ENCODE measurements around the gene GRAMD2B. TPM values are rescaled to one million over a fixed set of nuclear protein-coding genes. Genes with fewer than 3 reads are reported as not detected.

GRAMD2B gene
- total and polyA plus RNA-seq, 2 experiments from 2014 or later = 90.4 to 128 TPM

DNA sequence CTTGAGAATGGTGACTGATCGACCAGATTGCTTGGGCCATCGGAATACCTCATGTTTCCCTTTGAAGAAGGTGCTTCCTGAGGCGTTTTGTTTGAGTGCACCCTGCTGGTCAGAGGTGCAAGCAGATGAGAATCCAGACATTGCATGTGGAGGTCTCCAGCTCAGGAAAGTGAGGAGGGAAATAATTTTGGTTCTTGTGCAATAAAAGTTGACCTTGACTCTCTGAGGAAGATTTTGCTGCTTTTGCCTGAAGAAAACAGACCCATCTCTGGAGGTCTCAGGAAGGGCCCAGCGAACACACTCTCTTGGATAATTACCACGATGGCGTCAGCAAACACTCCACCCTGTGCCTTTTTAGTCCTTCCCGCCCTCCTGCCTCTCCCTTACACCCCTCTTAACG lies 69.7 kb downstream of the GRAMD2B start:
- H3K4me2 ChIP-seq (ENCODE audit: unreplicated experiment) = no peak overlapping the region
- H3F3A ChIP-seq (ENCODE audit: insufficient read depth) = peaks cover 79% of the 10 kb centered on the region
- H3K36me3 ChIP-seq (ENCODE audit: low read depth) = peaks cover 94% of the 10 kb centered on the region
- in situ Hi-C loops (cut with MboI) = no loop called here
- H3K4me3 ChIP-seq = no peak overlapping the region
- no peaks in the 10 kb centered on the region for H4K20me1 ChIP-seq (ENCODE audit: insufficient read depth)
- no peak overlapping the region for H3K27ac ChIP-seq
- H3K27me3 ChIP-seq (replicated peaks; ENCODE audit: insufficient read depth) = no peaks in the 10 kb centered on the region
- no peak overlapping the region for H3K9ac ChIP-seq
- DNase-seq = no peak
- no peaks in the 10 kb centered on the region for H3K9me2 ChIP-seq (ENCODE audit: insufficient read depth)
- no peaks in the 10 kb centered on the region for H3K79me2 ChIP-seq (ENCODE audit: insufficient read depth)
- H3K9me3 ChIP-seq (ENCODE audit: low read depth) = no peaks in the 10 kb centered on the region
- TF ChIP-seq EZH2phosphoT487 (IDR thresholded peaks at IDR 0.05; ENCODE audit: insufficient read depth, low read depth) (no peak), EZH2 (IDR thresholded peaks at IDR 0.05; ENCODE audit: insufficient read depth, poor library complexity, severe bottlenecking) (no peak)
- H3K4me1 ChIP-seq (ENCODE audit: insufficient read depth) = peaks cover 15% of the 10 kb centered on the region
- 91% methylated on average over 8 of the region's 8 CpGs for WGBS, 2 experiments (ENCODE audit: low coverage in 1 of 2, low lambda C conversion rate in 2 of 2, missing lambda C conversion rate in 2 of 2)
- H2AFZ ChIP-seq = no peak overlapping the region

DNA sequence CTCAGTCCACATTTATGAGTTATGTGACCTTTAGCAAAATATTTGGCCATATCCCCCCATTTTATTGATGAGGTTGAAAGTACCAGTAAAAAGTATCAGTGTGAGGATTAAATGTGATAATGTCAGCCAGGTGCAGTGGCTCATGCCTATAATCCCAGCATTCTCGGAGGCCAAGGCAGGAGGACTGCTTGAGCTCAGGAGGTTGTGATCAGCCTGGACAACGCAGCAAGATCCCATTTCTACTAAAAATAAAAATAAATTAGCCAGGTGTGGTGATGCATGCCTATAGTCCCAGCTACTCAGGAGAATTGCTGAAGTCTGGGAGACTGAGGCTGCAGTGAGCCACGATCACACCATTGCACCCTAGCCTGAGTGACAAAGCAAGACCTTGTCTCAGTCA lies 71.2 kb downstream of the GRAMD2B start:
- Histone ChIP-seq H3K9me3 (ENCODE audit: low read depth) (no peaks in the 10 kb centered on the region), H3K27me3 (replicated peaks; ENCODE audit: insufficient read depth) (no peaks in the 10 kb centered on the region), H3K9me2 (ENCODE audit: insufficient read depth) (no peaks in the 10 kb centered on the region), H3K9ac (no peak overlapping the region), H3K36me3 (ENCODE audit: low read depth) (peaks cover 80% of the 10 kb centered on the region), H3K4me1 (ENCODE audit: insufficient read depth) (peaks cover 14% of the 10 kb centered on the region), H2AFZ (no peak overlapping the region), H3K4me3 (no peak overlapping the region), H4K20me1 (ENCODE audit: insufficient read depth) (no peaks in the 10 kb centered on the region), H3K4me2 (ENCODE audit: unreplicated experiment) (no peak overlapping the region), H3F3A (ENCODE audit: insufficient read depth) (peaks cover 79% of the 10 kb centered on the region), H3K27ac (no peak overlapping the region), H3K79me2 (ENCODE audit: insufficient read depth) (no peaks in the 10 kb centered on the region)
- in situ Hi-C loops (cut with MboI) = no loop called here
- no peak for DNase-seq
- TF ChIP-seq EZH2phosphoT487 (IDR thresholded peaks at IDR 0.05; ENCODE audit: insufficient read depth, low read depth) (no peak), EZH2 (IDR thresholded peaks at IDR 0.05; ENCODE audit: insufficient read depth, poor library complexity, severe bottlenecking) (no peak)
- WGBS, 2 experiments (ENCODE audit: low coverage in 1 of 2, low lambda C conversion rate in 2 of 2, missing lambda C conversion rate in 2 of 2) = 95 to 100% methylated on average over 3 of the region's 3 CpGs

DNA sequence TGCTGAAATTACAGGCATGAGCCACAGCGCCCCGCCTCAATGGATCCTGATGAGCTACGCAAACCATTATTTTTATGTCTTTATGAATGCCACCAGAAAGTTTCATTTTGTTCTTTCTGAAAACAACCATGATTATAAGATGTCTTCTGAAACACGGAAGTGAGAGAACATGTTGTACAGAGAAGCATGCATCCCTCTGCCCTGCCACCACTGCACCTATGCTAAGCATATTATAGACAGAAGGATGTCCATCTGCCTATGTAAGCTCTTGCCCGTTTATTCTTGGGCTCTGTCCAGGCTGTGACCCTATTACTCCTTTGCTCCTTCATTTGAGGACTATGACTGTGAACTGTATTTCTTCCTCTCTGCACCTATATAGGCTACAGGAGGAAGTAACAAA lies 74.3 kb downstream of the GRAMD2B start:
- Histone ChIP-seq H4K20me1 (ENCODE audit: insufficient read depth) (no peaks in the 10 kb centered on the region), H3K4me2 (ENCODE audit: unreplicated experiment) (no peak overlapping the region), H3K4me3 (no peak overlapping the region), H3K4me1 (ENCODE audit: insufficient read depth) (no peaks in the 10 kb centered on the region), H3K9ac (no peak overlapping the region), H3K36me3 (ENCODE audit: low read depth) (peaks cover 50% of the 10 kb centered on the region), H3F3A (ENCODE audit: insufficient read depth) (peaks cover 67% of the 10 kb centered on the region), H3K27ac (no peak overlapping the region), H3K9me2 (ENCODE audit: insufficient read depth) (no peaks in the 10 kb centered on the region), H3K27me3 (replicated peaks; ENCODE audit: insufficient read depth) (no peaks in the 10 kb centered on the region), H3K9me3 (ENCODE audit: low read depth) (no peaks in the 10 kb centered on the region), H3K79me2 (ENCODE audit: insufficient read depth) (no peaks in the 10 kb centered on the region), H2AFZ (no peak overlapping the region)
- 96 to 97% methylated on average over 5 of the region's 5 CpGs for WGBS, 2 experiments (ENCODE audit: low coverage in 1 of 2, low lambda C conversion rate in 2 of 2, missing lambda C conversion rate in 2 of 2)
- TF ChIP-seq EZH2phosphoT487 (IDR thresholded peaks at IDR 0.05; ENCODE audit: insufficient read depth, low read depth) = no peak
- TF ChIP-seq EZH2 (IDR thresholded peaks at IDR 0.05; ENCODE audit: insufficient read depth, poor library complexity, severe bottlenecking) = no peak
- DNase-seq = no peak
- in situ Hi-C loops (cut with MboI) = no loop called here

DNA sequence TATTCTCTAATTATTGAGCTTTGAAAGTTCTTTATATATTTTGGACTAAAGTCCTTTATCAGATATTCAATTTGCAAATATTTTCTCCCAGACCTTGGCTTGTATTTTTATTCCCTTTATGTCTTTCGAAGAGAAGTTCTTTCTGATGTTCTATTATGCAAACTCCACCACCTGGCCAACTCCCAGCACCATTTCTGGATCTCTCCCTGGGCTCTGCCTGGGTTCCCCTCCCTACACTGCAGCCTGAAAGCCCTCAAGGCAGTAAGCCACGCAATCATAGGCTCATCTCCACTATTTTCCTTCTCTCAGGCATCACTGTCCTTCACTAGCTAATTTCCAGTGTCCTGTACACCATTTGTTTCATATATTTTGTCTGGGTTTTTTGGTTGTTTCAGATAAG lies 76.1 kb downstream of the GRAMD2B start:
- H3K9ac ChIP-seq = no peak overlapping the region
- 56 to 65% methylated on average over 2 of the region's 2 CpGs for WGBS, 2 experiments (ENCODE audit: low coverage in 1 of 2, low lambda C conversion rate in 2 of 2, missing lambda C conversion rate in 2 of 2)
- peaks cover 15% of the 10 kb centered on the region for H3K4me1 ChIP-seq (ENCODE audit: insufficient read depth)
- H3K4me3 ChIP-seq = no peak overlapping the region
- no peaks in the 10 kb centered on the region for H3K79me2 ChIP-seq (ENCODE audit: insufficient read depth)
- H3F3A ChIP-seq (ENCODE audit: insufficient read depth) = peaks cover 73% of the 10 kb centered on the region
- no peaks in the 10 kb centered on the region for H3K9me2 ChIP-seq (ENCODE audit: insufficient read depth)
- no peak overlapping the region for H3K4me2 ChIP-seq (ENCODE audit: unreplicated experiment)
- H4K20me1 ChIP-seq (ENCODE audit: insufficient read depth) = no peaks in the 10 kb centered on the region
- DNase-seq = no peak
- H3K36me3 ChIP-seq (ENCODE audit: low read depth) = peaks cover 32% of the 10 kb centered on the region
- H3K9me3 ChIP-seq (ENCODE audit: low read depth) = no peaks in the 10 kb centered on the region
- in situ Hi-C loops (cut with MboI) = no loop called here
- H3K27me3 ChIP-seq (replicated peaks; ENCODE audit: insufficient read depth) = no peaks in the 10 kb centered on the region
- no peak overlapping the region for H2AFZ ChIP-seq
- TF ChIP-seq EZH2 (IDR thresholded peaks at IDR 0.05; ENCODE audit: insufficient read depth, poor library complexity, severe bottlenecking) (no peak), EZH2phosphoT487 (IDR thresholded peaks at IDR 0.05; ENCODE audit: insufficient read depth, low read depth) (no peak)
- no peak overlapping the region for H3K27ac ChIP-seq

DNA sequence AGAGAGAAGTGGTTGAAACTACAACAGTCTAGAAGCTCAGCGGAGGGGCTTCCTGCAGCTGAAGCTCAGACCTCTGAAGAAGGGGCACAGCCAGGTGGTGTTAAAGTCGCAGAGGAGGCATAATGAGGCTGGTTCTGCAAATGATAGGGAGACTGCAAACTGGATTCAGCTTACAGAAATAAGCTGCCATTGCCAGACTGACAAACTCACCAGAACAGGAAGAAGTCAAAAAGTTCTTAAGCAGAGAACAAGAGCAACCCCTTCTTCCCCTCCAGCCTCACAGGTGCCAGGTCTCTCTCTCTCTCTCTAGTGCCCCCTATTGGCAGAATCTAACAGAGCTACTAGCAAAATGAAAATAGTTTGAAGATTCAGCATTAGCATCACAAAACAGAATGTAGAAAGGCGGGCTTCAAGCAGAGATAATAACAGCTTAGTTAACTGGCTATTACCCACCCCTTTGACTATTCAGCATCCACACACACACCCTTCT lies 76.7 kb downstream of the GRAMD2B start:
- no peaks in the 10 kb centered on the region for H3K79me2 ChIP-seq (ENCODE audit: insufficient read depth)
- H3K4me2 ChIP-seq (ENCODE audit: unreplicated experiment) = no peak overlapping the region
- H3K36me3 ChIP-seq (ENCODE audit: low read depth) = peaks cover 26% of the 10 kb centered on the region
- H3K9me3 ChIP-seq (ENCODE audit: low read depth) = no peaks in the 10 kb centered on the region
- no peaks in the 10 kb centered on the region for H3K9me2 ChIP-seq (ENCODE audit: insufficient read depth)
- peaks cover 17% of the 10 kb centered on the region for H3K4me1 ChIP-seq (ENCODE audit: insufficient read depth)
- H2AFZ ChIP-seq = no peak overlapping the region
- no peak overlapping the region for H3K9ac ChIP-seq
- H3F3A ChIP-seq (ENCODE audit: insufficient read depth) = peaks cover 69% of the 10 kb centered on the region
- TF ChIP-seq EZH2phosphoT487 (IDR thresholded peaks at IDR 0.05; ENCODE audit: insufficient read depth, low read depth) (no peak), EZH2 (IDR thresholded peaks at IDR 0.05; ENCODE audit: insufficient read depth, poor library complexity, severe bottlenecking) (no peak)
- peak; percentile 41 for DNase-seq
- H3K27me3 ChIP-seq (replicated peaks; ENCODE audit: insufficient read depth) = no peaks in the 10 kb centered on the region
- H3K4me3 ChIP-seq = no peak overlapping the region
- H4K20me1 ChIP-seq (ENCODE audit: insufficient read depth) = no peaks in the 10 kb centered on the region
- H3K27ac ChIP-seq = no peak overlapping the region
- WGBS, 2 experiments (ENCODE audit: low coverage in 1 of 2, low lambda C conversion rate in 2 of 2, missing lambda C conversion rate in 2 of 2) = 97 to 98% methylated on average over 3 of the region's 3 CpGs
- in situ Hi-C loops (cut with MboI) = no loop called here

All from GM23248 (cell line).